Panc1 (cell line): ENCODE results near the gene MT1X. TPM values are rescaled to one million over a fixed set of nuclear protein-coding genes. Genes with fewer than 3 reads are reported as not detected.

Source experiments
- ATAC-seq: fragments of 200-7000 bp; cut with Tn5 transposase; 2 replicates; pipeline ENCODE4 v1.9.1; 2020; ENCODE audit warnings: mild to moderate bottlenecking, moderate library complexity
- BruUV-seq: library from RNA; stranded (reverse); fragments of 400-500 nt; replicated peaks from 2 replicates; lab custom pipeline; 2021; lab: Mats Ljungman, UMichigan
- CTCF ChIA-PET: fragments of 300-600 bp; sonication (Branson Sonifier 250); formaldehyde crosslinking; loops from one replicate; lab custom pipeline; 2022; ENCODE audit warnings: antibody characterized with exemption; lab: Charles Lee
- POLR2A ChIA-PET: fragments of 300-600 bp; sonication (Branson Sonifier 250); formaldehyde crosslinking; loops from one replicate; lab custom pipeline; 2022; ENCODE audit warnings: antibody characterized with exemption; lab: Charles Lee
- DNase-seq: peaks from one replicate; pipeline ENCODE4 v3.0.0-alpha.2; 2010; ENCODE audit warnings: low read depth, low spot score
- H3K27ac ChIP-seq: 2 replicates; pipeline ENCODE4 v1.5.1; 2011; ENCODE audit warnings: mild to moderate bottlenecking, low read length, inconsistent platforms
- H3K27me3 ChIP-seq: fragments of 200-500 bp; sonication (Bioruptor generic); 2 replicates; pipeline ENCODE4 v1.6.0; 2014; ENCODE audit warnings: low read length, inconsistent platforms; ENCODE audit not compliant: control insufficient read depth, insufficient read depth
- H3K36me3 ChIP-seq: fragments of 200-500 bp; sonication (Bioruptor generic); 2 replicates; pipeline ENCODE4 v1.5.1; 2014; ENCODE audit warnings: inconsistent platforms, mild to moderate bottlenecking, low read length, moderate library complexity; ENCODE audit not compliant: control insufficient read depth, insufficient read depth
- H3K4me1 ChIP-seq: 2 replicates; pipeline ENCODE4 v1.5.1; 2011; ENCODE audit warnings: inconsistent platforms, mild to moderate bottlenecking, low read length, moderate library complexity; ENCODE audit not compliant: control insufficient read depth, insufficient read depth
- H3K4me3 ChIP-seq, 2 experiments: 2 replicates each; pipeline ENCODE4 v1.5.1; 2011 to 2012; ENCODE audit warnings: low read depth in 2 of 2, low read length in 2 of 2, mild to moderate bottlenecking in 2 of 2, inconsistent platforms in 1 of 2, moderate library complexity in 1 of 2
- H3K9me3 ChIP-seq: fragments of 200-500 bp; sonication (Bioruptor generic); 2 replicates; pipeline ENCODE4 v1.5.1; 2014; ENCODE audit warnings: low read depth, mild to moderate bottlenecking, inconsistent platforms, low read length, moderate library complexity; ENCODE audit not compliant: control insufficient read depth, insufficient read depth
- REST ChIP-seq, 2 experiments: IDR thresholded peaks; 2 replicates each; pipeline ENCODE4 v1.6.1; 2011 to 2012; ENCODE audit warnings: low read depth in 2 of 2, control low read depth in 1 of 2, low read length in 1 of 2, mild to moderate bottlenecking in 1 of 2, moderate library complexity in 1 of 2; ENCODE audit not compliant: insufficient read depth in 1 of 2
- in situ Hi-C: cut with HindIII; loops from 2 replicates; pipeline ENCODE4 v1.10.0; 2016; ENCODE audit warnings: low sequenced_read_pairs, low pct_unique_long_range_greater_than_20kb
- intact Hi-C: fragments of 100-400 bp; cut with micrococcal nuclease; formaldehyde crosslinking; loops from one replicate; pipeline ENCODE4 v1.10.0; 2022; ENCODE audit not compliant: unreplicated experiment
- total RNA-seq: library from RNA; stranded (reverse); gene quantifications from one replicate; pipeline ENCODE4 v1.2.1, GENCODE V29; 2021; ENCODE audit not compliant: unreplicated experiment

The MT1X gene
- total RNA-seq, 1 experiment from 2014 or later: 25.9 TPM

- CTCF ChIA-PET: no interaction called here
- POLR2A ChIA-PET: no interaction called here
- no peaks in the 10 kb centered on the region for H3K27me3 ChIP-seq
- intact Hi-C loops: no loop called here
- in situ Hi-C loops: no loop called here
- no peak overlapping the region for H3K27ac ChIP-seq
- H3K4me3 ChIP-seq: no peak overlapping the region
- ATAC-seq (no peak), DNase-seq (no peak)
- H3K9me3 ChIP-seq: no peaks in the 10 kb centered on the region
- TF ChIP-seq REST (IDR thresholded peaks at IDR 0.05; ENCODE audit: insufficient read depth in 1 of 2, low read depth in 2 of 2, low read length in 1 of 2): no peak
- no peaks in the 10 kb centered on the region; the same call in 1 of the 2 replicates for H3K36me3 ChIP-seq
- no TSS peak for BruUV-seq
- peaks cover 9% of the 10 kb centered on the region; the same call in 1 of the 2 replicates for H3K4me1 ChIP-seq
These were observed 50.6 kb downstream of the MT1X start for GRCh38 chr16:56732832-56733231.

Other genes with a start within 250 kb of the MT1X start
- 97.6 TPM for gene NUDT21, start 231.1 kb upstream of the MT1X start, total RNA-seq
- gene OGFOD1, start 230.9 kb upstream of the MT1X start, total RNA-seq: 35.8 TPM
- gene BBS2, start 162.4 kb upstream of the MT1X start, total RNA-seq: 24.0 TPM
- not detected for gene MT4, start 117.4 kb upstream of the MT1X start, total RNA-seq
- not detected for gene MT3, start 92.9 kb upstream of the MT1X start, total RNA-seq
- gene MT2A, start 73.9 kb upstream of the MT1X start, total RNA-seq: 673 TPM
- gene MT1E, start 56.7 kb upstream of the MT1X start, total RNA-seq: 170 TPM
- gene MT1M, start 49.8 kb upstream of the MT1X start, total RNA-seq: 1.8 TPM
- 52.1 TPM for gene MT1A, start 43.8 kb upstream of the MT1X start, total RNA-seq
- gene MT1B, start 30.6 kb upstream of the MT1X start, total RNA-seq: not detected
- 2.1 TPM for gene MT1F, start 24.5 kb upstream of the MT1X start, total RNA-seq
- 2.2 TPM for gene MT1G, start 14.4 kb upstream of the MT1X start, total RNA-seq
- gene MT1H, start 12.7 kb upstream of the MT1X start, total RNA-seq: not detected
- 88.5 TPM for gene NUP93, start 47.7 kb downstream of the MT1X start, total RNA-seq
- gene SLC12A3, start 182.7 kb downstream of the MT1X start, total RNA-seq: 0.15 TPM
- gene HERPUD1, start 249.7 kb downstream of the MT1X start, total RNA-seq: 45.2 TPM